ENCODE results near the gene ZNF629. TPM values are rescaled to one million over a fixed set of nuclear protein-coding genes. Genes with fewer than 3 reads are reported as not detected.

Gene ZNF629
- polyA plus RNA-seq, 1 of the 3 experiments (the other 2 are of a cell fraction) = 4.7 TPM

- ChIA-PET CTCF (interaction anchor here (3.5 kb wide), 1 partner anchor 24 kb away, joined by 11 read pairs; no protein-coding TSS in a partner anchor), POLR2A (no interaction called here)
- no peak overlapping the region for H3K4me3 ChIP-seq (ENCODE audit: low read depth in 2 of 2, low read length in 1 of 2)
- no peak overlapping the region for H2AFZ ChIP-seq (ENCODE audit: low read depth)
- WGBS (ENCODE audit: low lambda C conversion rate) = 75% methylated on average over 11 of the region's 34 CpGs
- no peak for DNase-seq
- H4K20me1 ChIP-seq (ENCODE audit: insufficient read depth) = no peaks in the 10 kb centered on the region
- no peaks in the 10 kb centered on the region; a peak in 1 of 4 replicates for H3K4me1 ChIP-seq (ENCODE audit: control insufficient read depth in 1 of 2, insufficient read depth in 2 of 2, low read depth in 1 of 2, low read length in 1 of 2)
- H3K4me2 ChIP-seq = no peak overlapping the region
- H3K27me3 ChIP-seq (ENCODE audit: insufficient read depth) = no peaks in the 10 kb centered on the region
- no peak for TF ChIP-seq USF2 (IDR thresholded peaks at IDR 0.05; ENCODE audit: borderline replicate concordance, low read depth, low read length)
- no peak for TF ChIP-seq NFIC (IDR thresholded peaks at IDR 0.05; ENCODE audit: borderline replicate concordance)
- no peak for TF ChIP-seq SIN3A (IDR thresholded peaks at IDR 0.05; ENCODE audit: borderline replicate concordance, low read depth, low read length)
- no peak for TF ChIP-seq GABPA (IDR thresholded peaks at IDR 0.05; ENCODE audit: low read depth)
- TF ChIP-seq USF1 (IDR thresholded peaks at IDR 0.05; ENCODE audit: borderline replicate concordance, low read depth) = no peak
- H3K9me3 ChIP-seq = no peaks in the 10 kb centered on the region
- no peaks in the 10 kb centered on the region for H3K9me2 ChIP-seq
- no peaks in the 10 kb centered on the region for H3K36me3 ChIP-seq (replicated peaks in 1 of 2; ENCODE audit: control insufficient read depth in 1 of 2, insufficient read depth in 2 of 2, low read length in 1 of 2)
- H3K9ac ChIP-seq = no peak overlapping the region
- H3K79me2 ChIP-seq (ENCODE audit: insufficient read depth) = no peaks in the 10 kb centered on the region
- H3F3A ChIP-seq (replicated peaks; ENCODE audit: insufficient read depth) = peaks cover 2% of the 10 kb centered on the region
- H3K27ac ChIP-seq (ENCODE audit: low read depth in 2 of 2, low read length in 1 of 2) = no peak overlapping the region
Observed at GRCh38 chr16:30820952-30821421, 34.0 kb upstream of the ZNF629 start.

GRCh38 chr16:30816769-30817168 is 29.8 kb upstream of the ZNF629 start:
- Histone ChIP-seq H3K36me3 (replicated peaks in 1 of 2; ENCODE audit: control insufficient read depth in 1 of 2, insufficient read depth in 2 of 2, low read length in 1 of 2) (no peaks in the 10 kb centered on the region), H3F3A (replicated peaks; ENCODE audit: insufficient read depth) (no peaks in the 10 kb centered on the region), H3K9me2 (no peaks in the 10 kb centered on the region), H3K4me2 (no peak overlapping the region), H2AFZ (ENCODE audit: low read depth) (no peak overlapping the region), H3K9ac (no peak overlapping the region), H3K4me3 (ENCODE audit: low read depth in 2 of 2, low read length in 1 of 2) (no peak overlapping the region), H3K9me3 (no peaks in the 10 kb centered on the region), H3K27me3 (ENCODE audit: insufficient read depth) (no peaks in the 10 kb centered on the region), H4K20me1 (ENCODE audit: insufficient read depth) (no peaks in the 10 kb centered on the region), H3K4me1 (ENCODE audit: control insufficient read depth in 1 of 2, insufficient read depth in 2 of 2, low read depth in 1 of 2, low read length in 1 of 2) (peaks cover 0 to 6% of the 10 kb centered on the region in 2 experiments; a peak in 1 of 4 replicates), H3K27ac (ENCODE audit: low read depth in 2 of 2, low read length in 1 of 2) (no peak overlapping the region), H3K79me2 (ENCODE audit: insufficient read depth) (no peaks in the 10 kb centered on the region)
- CTCF ChIA-PET = interaction anchor here (0.8 to 6.0 kb wide), 2 partner anchors 29 to 327 kb away, joined by 3 to 42 read pairs; no protein-coding TSS in a partner anchor
- WGBS (ENCODE audit: low lambda C conversion rate) = 54% methylated on average over 2 of the region's 2 CpGs
- POLR2A ChIA-PET = no interaction called here
- DNase-seq = no peak
- TF ChIP-seq ELF1 (IDR thresholded peaks at IDR 0.05) = no peak
- TF ChIP-seq FOXM1 (IDR thresholded peaks at IDR 0.05; ENCODE audit: low read depth) = no peak
- TF ChIP-seq RFX5 (IDR thresholded peaks at IDR 0.05; ENCODE audit: low read length) = no peak
- no peak for TF ChIP-seq NFIC (IDR thresholded peaks at IDR 0.05; ENCODE audit: borderline replicate concordance)
- no peak for TF ChIP-seq ZBTB33 (IDR thresholded peaks at IDR 0.05; ENCODE audit: borderline replicate concordance, low read depth)
- TF ChIP-seq FOSL2 (IDR thresholded peaks at IDR 0.05; ENCODE audit: borderline replicate concordance, low read depth) = no peak
- TF ChIP-seq RXRA (IDR thresholded peaks at IDR 0.05; ENCODE audit: borderline replicate concordance, low read depth) = no peak
- TF ChIP-seq CTCF (IDR thresholded peaks at IDR 0.05) = no peak
- TF ChIP-seq EZH2phosphoT487 (IDR thresholded peaks at IDR 0.05; ENCODE audit: borderline replicate concordance, low read depth) = no peak
- no peak for TF ChIP-seq MEF2A (IDR thresholded peaks at IDR 0.05; ENCODE audit: borderline replicate concordance, low read depth)
- no peak for TF ChIP-seq USF1 (IDR thresholded peaks at IDR 0.05; ENCODE audit: borderline replicate concordance, low read depth)
- no peak for TF ChIP-seq RCOR1 (IDR thresholded peaks at IDR 0.05; ENCODE audit: low read length)
- TF ChIP-seq RAD21 (IDR thresholded peaks at IDR 0.05; ENCODE audit: low read length) = no peak
- no peak for TF ChIP-seq SMC3 (IDR thresholded peaks at IDR 0.05; ENCODE audit: low read depth, low read length)
- no peak for TF ChIP-seq TEAD4 (IDR thresholded peaks at IDR 0.05; ENCODE audit: borderline replicate concordance, insufficient read depth)
- TF ChIP-seq CHD2 (IDR thresholded peaks at IDR 0.05; ENCODE audit: low read length, partially characterized antibody) = no peak
- no peak for TF ChIP-seq TCF12 (IDR thresholded peaks at IDR 0.05)
- no peak for TF ChIP-seq MXI1 (IDR thresholded peaks at IDR 0.05; ENCODE audit: low read depth, low read length)

Data from SK-N-SH (cell line).